IMR-90 (cell line): Measurements from ENCODE around the gene MTHFSD.

Source experiments
- CEBPB ChIP-seq: IDR thresholded peaks from 2 replicates; pipeline ENCODE4 v1.6.1; 2012; ENCODE audit warnings: low read depth, low read length, improper control_type of control experiment
- CHD1 ChIP-seq: IDR thresholded peaks from 2 replicates; pipeline ENCODE4 v1.6.1; 2012; ENCODE audit warnings: low read depth, low read length, improper control_type of control experiment
- MAFK ChIP-seq: IDR thresholded peaks from 2 replicates; pipeline ENCODE4 v1.6.1; 2012; ENCODE audit warnings: low read depth, low read length, improper control_type of control experiment
- MAZ ChIP-seq: IDR thresholded peaks from 2 replicates; pipeline ENCODE4 v1.6.1; 2012; ENCODE audit warnings: low read depth, mild to moderate bottlenecking, low read length, improper control_type of control experiment, moderate library complexity, borderline replicate concordance
- MXI1 ChIP-seq: IDR thresholded peaks from 2 replicates; pipeline ENCODE4 v1.6.1; 2012; ENCODE audit warnings: low read depth, mild to moderate bottlenecking, low read length, moderate library complexity, borderline replicate concordance
- NFE2L2 ChIP-seq: fragments of 150-350 bp; IDR thresholded peaks from 2 replicates; pipeline ENCODE4 v1.6.1; 2016; ENCODE audit warnings: low read depth, mild to moderate bottlenecking, low read length
- POLR2A ChIP-seq: IDR thresholded peaks from 2 replicates; pipeline ENCODE4 v1.6.1; 2012; ENCODE audit warnings: mild to moderate bottlenecking, low read depth, low read length
- RAD21 ChIP-seq: IDR thresholded peaks from 2 replicates; pipeline ENCODE4 v1.6.1; 2012; ENCODE audit warnings: low read length, improper control_type of control experiment
- RFX5 ChIP-seq: IDR thresholded peaks from 2 replicates; pipeline ENCODE4 v1.8.0; 2012; ENCODE audit warnings: low read depth, mild to moderate bottlenecking, low read length, moderate library complexity
- SMC3 ChIP-seq: fragments of 150-350 bp; IDR thresholded peaks from 2 replicates; pipeline ENCODE4 v1.6.1; 2016; ENCODE audit warnings: low read depth, mild to moderate bottlenecking, antibody characterized with exemption, low read length, moderate library complexity
- TF ChIP-seq, protein P1 (sequence below): conservative IDR thresholded peaks from 2 replicates; pipeline ENCODE4 v1.5.1; 2012; ENCODE audit warnings: mild to moderate bottlenecking, low read depth, low read length, improper control_type of control experiment
- TF ChIP-seq, protein P2 (sequence below): fragments of 150-350 bp; IDR thresholded peaks from 2 replicates; pipeline ENCODE4 v1.6.1; 2017; ENCODE audit warnings: mild to moderate bottlenecking, antibody characterized with exemption, low read length, low read depth
- TF ChIP-seq, protein P3 (sequence below): fragments of 150-350 bp; IDR thresholded peaks from 2 replicates; pipeline ENCODE4 v1.6.1; 2016; ENCODE audit warnings: low read depth, mild to moderate bottlenecking, low read length, moderate library complexity, borderline replicate concordance

GRCh38 chr16:86525696-86526095, 29.3 kb downstream of the MTHFSD start:
- no peak for TF ChIP-seq SMC3
- no peak for TF ChIP-seq POLR2A
- TF ChIP-seq, protein P1, sequence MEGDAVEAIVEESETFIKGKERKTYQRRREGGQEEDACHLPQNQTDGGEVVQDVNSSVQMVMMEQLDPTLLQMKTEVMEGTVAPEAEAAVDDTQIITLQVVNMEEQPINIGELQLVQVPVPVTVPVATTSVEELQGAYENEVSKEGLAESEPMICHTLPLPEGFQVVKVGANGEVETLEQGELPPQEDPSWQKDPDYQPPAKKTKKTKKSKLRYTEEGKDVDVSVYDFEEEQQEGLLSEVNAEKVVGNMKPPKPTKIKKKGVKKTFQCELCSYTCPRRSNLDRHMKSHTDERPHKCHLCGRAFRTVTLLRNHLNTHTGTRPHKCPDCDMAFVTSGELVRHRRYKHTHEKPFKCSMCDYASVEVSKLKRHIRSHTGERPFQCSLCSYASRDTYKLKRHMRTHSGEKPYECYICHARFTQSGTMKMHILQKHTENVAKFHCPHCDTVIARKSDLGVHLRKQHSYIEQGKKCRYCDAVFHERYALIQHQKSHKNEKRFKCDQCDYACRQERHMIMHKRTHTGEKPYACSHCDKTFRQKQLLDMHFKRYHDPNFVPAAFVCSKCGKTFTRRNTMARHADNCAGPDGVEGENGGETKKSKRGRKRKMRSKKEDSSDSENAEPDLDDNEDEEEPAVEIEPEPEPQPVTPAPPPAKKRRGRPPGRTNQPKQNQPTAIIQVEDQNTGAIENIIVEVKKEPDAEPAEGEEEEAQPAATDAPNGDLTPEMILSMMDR = no peak
- TF ChIP-seq CEBPB = no peak
- TF ChIP-seq MAZ = no peak
- TF ChIP-seq, protein P2, sequence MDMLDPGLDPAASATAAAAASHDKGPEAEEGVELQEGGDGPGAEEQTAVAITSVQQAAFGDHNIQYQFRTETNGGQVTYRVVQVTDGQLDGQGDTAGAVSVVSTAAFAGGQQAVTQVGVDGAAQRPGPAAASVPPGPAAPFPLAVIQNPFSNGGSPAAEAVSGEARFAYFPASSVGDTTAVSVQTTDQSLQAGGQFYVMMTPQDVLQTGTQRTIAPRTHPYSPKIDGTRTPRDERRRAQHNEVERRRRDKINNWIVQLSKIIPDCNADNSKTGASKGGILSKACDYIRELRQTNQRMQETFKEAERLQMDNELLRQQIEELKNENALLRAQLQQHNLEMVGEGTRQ = no peak
- TF ChIP-seq NFE2L2 = no peak
- TF ChIP-seq, protein P3, sequence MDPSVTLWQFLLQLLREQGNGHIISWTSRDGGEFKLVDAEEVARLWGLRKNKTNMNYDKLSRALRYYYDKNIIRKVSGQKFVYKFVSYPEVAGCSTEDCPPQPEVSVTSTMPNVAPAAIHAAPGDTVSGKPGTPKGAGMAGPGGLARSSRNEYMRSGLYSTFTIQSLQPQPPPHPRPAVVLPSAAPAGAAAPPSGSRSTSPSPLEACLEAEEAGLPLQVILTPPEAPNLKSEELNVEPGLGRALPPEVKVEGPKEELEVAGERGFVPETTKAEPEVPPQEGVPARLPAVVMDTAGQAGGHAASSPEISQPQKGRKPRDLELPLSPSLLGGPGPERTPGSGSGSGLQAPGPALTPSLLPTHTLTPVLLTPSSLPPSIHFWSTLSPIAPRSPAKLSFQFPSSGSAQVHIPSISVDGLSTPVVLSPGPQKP = no peak
- TF ChIP-seq RAD21 = no peak
- TF ChIP-seq RFX5 = no peak
- TF ChIP-seq MAFK = no peak
- no peak for TF ChIP-seq MXI1
- TF ChIP-seq CHD1 = no peak
